Stomach (tissue), 4 donors: Measurements from ENCODE around the gene COL5A1.

Source experiments
- CTCF ChIP-seq, 7 experiments: fragments of 450-650 bp in 4 of 7; fragments of 200-600 bp in 3 of 7; sonication (generic) in 3 of 7; IDR thresholded peaks; one replicate each; pipeline ENCODE4 v1.5.1; 2016 to 2019; ENCODE audit warnings: antibody characterized with exemption in 7 of 7, control low read depth in 2 of 7, mild to moderate bottlenecking in 1 of 7
- EP300 ChIP-seq: sonication (generic); formaldehyde crosslinking; IDR thresholded peaks from one replicate; pipeline ENCODE4 v1.6.1; 2017; ENCODE audit warnings: antibody characterized with exemption
- POLR2A ChIP-seq, 4 donors: fragments of 450-650 bp; IDR thresholded peaks; one replicate each; pipeline ENCODE4 v1.6.1; 2016; ENCODE audit warnings: antibody characterized with exemption in 4 of 4, control low read depth in 2 of 4, mild to moderate bottlenecking in 1 of 4, moderate library complexity in 1 of 4
- POLR2AphosphoS5 ChIP-seq, 3 donors: sonication (generic); formaldehyde crosslinking; IDR thresholded peaks; one replicate each; pipeline ENCODE4 v1.6.1; 2016; ENCODE audit warnings: antibody characterized with exemption in 3 of 3

GRCh38 chr9:134753191-134753590 is 111.6 kb downstream of the COL5A1 start:
- no peak for TF ChIP-seq CTCF (IDR thresholded peaks at IDR 0.05)
- TF ChIP-seq POLR2AphosphoS5 (IDR thresholded peaks at IDR 0.05), result no peak
- no peak for TF ChIP-seq POLR2A (IDR thresholded peaks at IDR 0.05)
- TF ChIP-seq EP300, result no peak
